Measurements from ENCODE around the gene DHX36. TPM values are rescaled to one million over a fixed set of nuclear protein-coding genes. Genes with fewer than 3 reads are reported as not detected.
A peak's percentile ranks its signal among the peaks of the same experiment; 100 is the strongest.

Gene DHX36
- total and polyA plus RNA-seq, 2 of the 4 experiments (the other 2 are of a cell fraction): 27.1 to 30.2 TPM

- Histone ChIP-seq H3K9ac (ENCODE audit: low read depth, low read length) (no peak overlapping the region), H2BK20ac (ENCODE audit: low read depth, low read length) (no peak overlapping the region), H3K36me3 (ENCODE audit: control insufficient read depth, insufficient read depth, low read length) (no peaks in the 10 kb centered on the region), H4K8ac (ENCODE audit: low read depth in 2 of 2, low read length in 2 of 2) (no peak overlapping the region), H3K27ac (ENCODE audit: insufficient read depth, low read length) (no peak overlapping the region), H4K91ac (ENCODE audit: insufficient read depth, low read depth, low read length) (no peak overlapping the region), H2BK5ac (ENCODE audit: low read depth, low read length, poor library complexity, severe bottlenecking) (no peak overlapping the region), H4K20me1 (ENCODE audit: insufficient read depth, low read length) (no peaks in the 10 kb centered on the region), H3K79me1 (ENCODE audit: low read depth in 1 of 2, low read length in 2 of 2) (no peaks in the 10 kb centered on the region), H3K14ac (replicated peaks; ENCODE audit: low read depth, low read length) (no peak overlapping the region), H3K4me1 (ENCODE audit: control insufficient read depth, insufficient read depth, low read length) (no peaks in the 10 kb centered on the region), H2AK9ac (replicated peaks; ENCODE audit: low read depth, low read length, poor library complexity) (no peak overlapping the region), H3K27me3 (ENCODE audit: control insufficient read depth, insufficient read depth, low read length) (no peaks in the 10 kb centered on the region), H2BK15ac (ENCODE audit: low read depth, low read length) (no peak overlapping the region), H2BK120ac (ENCODE audit: low read depth, low read length) (no peak overlapping the region), H3K4me3 (ENCODE audit: insufficient read depth, low read depth, low read length) (no peak overlapping the region), H3K56ac (ENCODE audit: extremely low read depth, insufficient read depth, low read length) (no peak overlapping the region), H4K5ac (ENCODE audit: low read depth, low read length) (no peak overlapping the region), H3K4ac (ENCODE audit: low read depth, low read length) (no peak overlapping the region), H3K18ac (ENCODE audit: low read depth, low read length) (no peak overlapping the region), H2AFZ (replicated peaks; ENCODE audit: low read length, poor library complexity) (no peak overlapping the region), H3K9me1 (ENCODE audit: insufficient read depth, low read length) (no peaks in the 10 kb centered on the region), H2AK5ac (ENCODE audit: low read depth, low read length) (no peak overlapping the region), H3K9me3 (ENCODE audit: control insufficient read depth, insufficient read depth, low read length) (no peaks in the 10 kb centered on the region), H3K4me2 (ENCODE audit: low read depth, low read length) (no peak overlapping the region), H3K23ac (ENCODE audit: low read depth, low read length) (no peak overlapping the region)
- POLR2A ChIA-PET (ENCODE audit: unreplicated experiment): no interaction called here
- intact Hi-C loops (cut with micrococcal nuclease) (no loop called here), in situ Hi-C loops (cut with MboI; ENCODE audit: low sequenced_read_pairs) (no loop called here), dilution Hi-C loops (cut with HindIII; ENCODE audit: low sequenced_read_pairs, unreplicated experiment) (no loop called here)
- ATAC-seq (ENCODE audit: low read depth) (no peak), DNase-seq (peak; percentile 15)
- no TSS peak for BruUV-seq (replicated peaks)
- CTCF ChIA-PET: no interaction called here
- no peak for TF ChIP-seq SMC3 (IDR thresholded peaks at IDR 0.05; ENCODE audit: low read depth, low read length)
- no peak for TF ChIP-seq USF2 (IDR thresholded peaks at IDR 0.05; ENCODE audit: low read depth, low read length)
- no peak for TF ChIP-seq MAZ (IDR thresholded peaks at IDR 0.05; ENCODE audit: borderline replicate concordance, low read depth, low read length)
- no peak for TF ChIP-seq MXI1 (IDR thresholded peaks at IDR 0.05; ENCODE audit: borderline replicate concordance, low read depth, low read length)
- TF ChIP-seq, protein P1, sequence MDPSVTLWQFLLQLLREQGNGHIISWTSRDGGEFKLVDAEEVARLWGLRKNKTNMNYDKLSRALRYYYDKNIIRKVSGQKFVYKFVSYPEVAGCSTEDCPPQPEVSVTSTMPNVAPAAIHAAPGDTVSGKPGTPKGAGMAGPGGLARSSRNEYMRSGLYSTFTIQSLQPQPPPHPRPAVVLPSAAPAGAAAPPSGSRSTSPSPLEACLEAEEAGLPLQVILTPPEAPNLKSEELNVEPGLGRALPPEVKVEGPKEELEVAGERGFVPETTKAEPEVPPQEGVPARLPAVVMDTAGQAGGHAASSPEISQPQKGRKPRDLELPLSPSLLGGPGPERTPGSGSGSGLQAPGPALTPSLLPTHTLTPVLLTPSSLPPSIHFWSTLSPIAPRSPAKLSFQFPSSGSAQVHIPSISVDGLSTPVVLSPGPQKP (IDR thresholded peaks at IDR 0.05; ENCODE audit: borderline replicate concordance, low read depth, low read length): no peak
- no peak for TF ChIP-seq POLR2A (IDR thresholded peaks at IDR 0.05; ENCODE audit: low read depth, low read length)
- TF ChIP-seq, protein P2, sequence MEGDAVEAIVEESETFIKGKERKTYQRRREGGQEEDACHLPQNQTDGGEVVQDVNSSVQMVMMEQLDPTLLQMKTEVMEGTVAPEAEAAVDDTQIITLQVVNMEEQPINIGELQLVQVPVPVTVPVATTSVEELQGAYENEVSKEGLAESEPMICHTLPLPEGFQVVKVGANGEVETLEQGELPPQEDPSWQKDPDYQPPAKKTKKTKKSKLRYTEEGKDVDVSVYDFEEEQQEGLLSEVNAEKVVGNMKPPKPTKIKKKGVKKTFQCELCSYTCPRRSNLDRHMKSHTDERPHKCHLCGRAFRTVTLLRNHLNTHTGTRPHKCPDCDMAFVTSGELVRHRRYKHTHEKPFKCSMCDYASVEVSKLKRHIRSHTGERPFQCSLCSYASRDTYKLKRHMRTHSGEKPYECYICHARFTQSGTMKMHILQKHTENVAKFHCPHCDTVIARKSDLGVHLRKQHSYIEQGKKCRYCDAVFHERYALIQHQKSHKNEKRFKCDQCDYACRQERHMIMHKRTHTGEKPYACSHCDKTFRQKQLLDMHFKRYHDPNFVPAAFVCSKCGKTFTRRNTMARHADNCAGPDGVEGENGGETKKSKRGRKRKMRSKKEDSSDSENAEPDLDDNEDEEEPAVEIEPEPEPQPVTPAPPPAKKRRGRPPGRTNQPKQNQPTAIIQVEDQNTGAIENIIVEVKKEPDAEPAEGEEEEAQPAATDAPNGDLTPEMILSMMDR (conservative IDR thresholded peaks at IDR 0.05; ENCODE audit: low read depth, low read length): no peak
- TF ChIP-seq CHD1 (IDR thresholded peaks at IDR 0.05; ENCODE audit: low read depth, low read length): no peak
- TF ChIP-seq CEBPB (IDR thresholded peaks at IDR 0.05; ENCODE audit: low read depth, low read length): no peak
- no peak for TF ChIP-seq MAFK (IDR thresholded peaks at IDR 0.05; ENCODE audit: low read depth, low read length)
- no peak for TF ChIP-seq RAD21 (IDR thresholded peaks at IDR 0.05; ENCODE audit: low read length)
- no peak for TF ChIP-seq FOS (IDR thresholded peaks at IDR 0.05; ENCODE audit: low read depth, low read length)
- no peak for TF ChIP-seq BHLHE40 (IDR thresholded peaks at IDR 0.05; ENCODE audit: low read depth, low read length)
- no peak for TF ChIP-seq RCOR1 (IDR thresholded peaks at IDR 0.05; ENCODE audit: insufficient replicate concordance, low read length)
- TF ChIP-seq RFX5 (IDR thresholded peaks at IDR 0.05; ENCODE audit: low read depth, low read length): no peak
Measured at GRCh38 chr3:154223519-154223918, 100.8 kb downstream of the DHX36 start.

All from IMR-90 (cell line).